ENCODE measurements around the gene KIF16B. TPM values are rescaled to one million over a fixed set of nuclear protein-coding genes. Genes with fewer than 3 reads are reported as not detected.

The KIF16B gene
- total and polyA plus RNA-seq, 2 of the 13 experiments (the other 11 are each of a cell fraction or from before 2014, with no cell fraction given) = 6.9 to 18.0 TPM

- TF ChIP-seq CTCF (CRISPR knock-in tag; IDR thresholded peaks at IDR 0.05) (peak; percentile 57), FOXP1 (IDR thresholded peaks at IDR 0.05) (no peak), FOXP1 (CRISPR knock-in tag; IDR thresholded peaks at IDR 0.05) (no peak), ZNF678 (CRISPR knock-in tag; IDR thresholded peaks at IDR 0.05) (no peak), ZNF513 (CRISPR knock-in tag; conservative IDR thresholded peaks at IDR 0.05) (no peak), ZNF543 (CRISPR knock-in tag; IDR thresholded peaks at IDR 0.05) (no peak), STAG1 (CRISPR knock-in tag; IDR thresholded peaks at IDR 0.05) (peak; percentile 44), FUBP1 (CRISPR knock-in tag; IDR thresholded peaks at IDR 0.05; ENCODE audit: borderline replicate concordance) (no peak), SMC3 (IDR thresholded peaks at IDR 0.05; ENCODE audit: low read length) (peak; percentile 44; the same call in 1 of the 2 replicates)
These were observed 16.4 kb upstream of the KIF16B start (continued) for GRCh38 chr20:16589623-16590022.

GRCh38 chr20:16588241-16588640 lies 15.0 kb upstream of the KIF16B start:
- peak; percentile 71 for ATAC-seq
- H4K20me1 ChIP-seq (ENCODE audit: insufficient read depth, low read length) = no peaks in the 10 kb centered on the region
- no peaks in the 10 kb centered on the region; a peak in 1 of 5 replicates for H3K27me3 ChIP-seq (ENCODE audit: control insufficient read depth in 1 of 2, insufficient read depth in 2 of 2, low read length in 2 of 2)
- in situ Hi-C loops (cut with HindIII; ENCODE audit: extremely low pct_ligation_motif_present, low pct_unique_long_range_greater_than_20kb) (no loop called here), intact Hi-C loops (cut with micrococcal nuclease; ENCODE audit: unreplicated experiment) (no loop called here)
- DNase-seq (ENCODE audit: low spot score) = peak; percentile 40
- no peaks in the 10 kb centered on the region for H3K36me3 ChIP-seq (replicated peaks in 1 of 2; ENCODE audit: control insufficient read depth in 1 of 2, insufficient read depth in 2 of 2, low read length in 2 of 2)
- H3K9me3 ChIP-seq (ENCODE audit: low read length) = no peaks in the 10 kb centered on the region
- H3K79me2 ChIP-seq (ENCODE audit: insufficient read depth, low read length) = no peaks in the 10 kb centered on the region
- BruUV-seq (replicated peaks) = no TSS peak
- H3K4me3 ChIP-seq (replicated peaks in 1 of 3; ENCODE audit: insufficient read depth in 1 of 3, low read depth in 2 of 3, low read length in 3 of 3) = no peak overlapping the region
- H3K27ac ChIP-seq (ENCODE audit: extremely low read length, insufficient read depth, low read length) = no peak overlapping the region
- H3K4me2 ChIP-seq (ENCODE audit: low read depth, low read length) = peak overlapping the region; percentile 25
- no peak overlapping the region for H3K9ac ChIP-seq (ENCODE audit: insufficient read depth, low read depth, low read length)
- peaks cover 23% of the 10 kb centered on the region for H3K4me1 ChIP-seq (ENCODE audit: insufficient read depth, low read length)
- POLR2A ChIA-PET = interaction anchor here (1.2 kb wide), 1 partner anchor 13 kb away, joined by 3 read pairs; no protein-coding TSS in a partner anchor
- H2AFZ ChIP-seq (ENCODE audit: low read length) = no peak overlapping the region
- no peak for FAIRE-seq
- WGBS (ENCODE audit: low lambda C conversion rate) = 17% methylated on average over 5 of the region's 5 CpGs
- CTCF ChIA-PET (ENCODE audit: low intra/inter-chr PET ratio, low total read pairs) = no interaction called here
- TF ChIP-seq ZNF281 (CRISPR knock-in tag; IDR thresholded peaks at IDR 0.05; ENCODE audit: borderline replicate concordance) (peak; percentile 90), FOXC1 (CRISPR knock-in tag; IDR thresholded peaks at IDR 0.05; ENCODE audit: borderline replicate concordance) (no peak), HNF4A (CRISPR knock-in tag; IDR thresholded peaks at IDR 0.05) (peak; percentile 74), MBD4 (IDR thresholded peaks at IDR 0.05; ENCODE audit: borderline replicate concordance, low read length) (no peak), PBX2 (CRISPR knock-in tag; IDR thresholded peaks at IDR 0.05) (peak; percentile 83), SOX6 (IDR thresholded peaks at IDR 0.05) (no peak), SOX6 (CRISPR knock-in tag; IDR thresholded peaks at IDR 0.05) (0 out of 2 replicates have a peak, but pooled peaks have one; percentile 18)
